HG03439 (cell line): ENCODE results near the gene LRATD1.
"Not testable (repeated sequence)": the region's sequence is repeated elsewhere in the genome, so short reads cannot be mapped to it uniquely, and the experiment has no call there.

ENCODE experiments used
- ATAC-seq: cut with Tn5 transposase; IDR thresholded peaks from one replicate; pipeline ENCODE4 v1.9.1; 2021; ENCODE audit warnings: mild to moderate bottlenecking, moderate library complexity; ENCODE audit not compliant: unreplicated experiment

LRATD1 gene

GRCh38 chr2:14632133-14632936 lies at the start of gene LRATD1:
Gene LRATD1 (plus strand): TSS chr2:14632717. CDS start chr2:14633980, 1,263 bp downstream.
- no peak for ATAC-seq

GRCh38 chr2:14583059-14583458 lies 49.5 kb upstream of the LRATD1 start:
- ATAC-seq = no peak

GRCh38 chr2:14583802-14584201 lies 48.7 kb upstream of the LRATD1 start:
- no peak for ATAC-seq

GRCh38 chr2:14587119-14587518 lies 45.4 kb upstream of the LRATD1 start:
- ATAC-seq = no peak

- no peak for ATAC-seq
Measured at GRCh38 chr2:14601156-14601770, 31.3 kb upstream of the LRATD1 start.

GRCh38 chr2:14602309-14602708 lies 30.2 kb upstream of the LRATD1 start:
- ATAC-seq = no peak

- no peak for ATAC-seq
Measured at GRCh38 chr2:14603676-14604075, 28.8 kb upstream of the LRATD1 start.

GRCh38 chr2:14608245-14608644 lies 24.3 kb upstream of the LRATD1 start:
- no peak for ATAC-seq

GRCh38 chr2:14614017-14614416 lies 18.5 kb upstream of the LRATD1 start:
- ATAC-seq = no peak

GRCh38 chr2:14615121-14615520 lies 17.4 kb upstream of the LRATD1 start:
- no peak for ATAC-seq

- no peak for ATAC-seq
Measured at GRCh38 chr2:14615760-14616159, 16.8 kb upstream of the LRATD1 start.

GRCh38 chr2:14616342-14616741 lies 16.2 kb upstream of the LRATD1 start:
- no peak for ATAC-seq

GRCh38 chr2:14616950-14617349 lies 15.6 kb upstream of the LRATD1 start:
- no peak for ATAC-seq

- no peak for ATAC-seq
Measured at GRCh38 chr2:14619441-14619840, 13.1 kb upstream of the LRATD1 start.

GRCh38 chr2:14621114-14621513 lies 11.4 kb upstream of the LRATD1 start:
- ATAC-seq = no peak

GRCh38 chr2:14621906-14622549 lies 10.5 kb upstream of the LRATD1 start:
- no peak for ATAC-seq

- ATAC-seq = not testable (repeated sequence)
Measured at GRCh38 chr2:14622550-14622939, 10.0 kb upstream of the LRATD1 start.

GRCh38 chr2:14623237-14623636 lies 9.3 kb upstream of the LRATD1 start:
- no peak for ATAC-seq

GRCh38 chr2:14626873-14627272 lies 5.6 kb upstream of the LRATD1 start:
- no peak for ATAC-seq

- ATAC-seq = no peak
Measured at GRCh38 chr2:14628901-14629300, 3.6 kb upstream of the LRATD1 start.

- no peak for ATAC-seq
Measured at GRCh38 chr2:14631406-14632040, 994 bp upstream of the LRATD1 start.

- no peak for ATAC-seq
Measured at GRCh38 chr2:14633061-14633460, 544 bp downstream of the LRATD1 start.
